RCC 7860 (cell line): ENCODE measurements around the gene ZNF444.
"Not testable (repeated sequence)": the region's sequence is repeated elsewhere in the genome, so short reads cannot be mapped to it uniquely, and the experiment has no call there.

ENCODE experiments used
- DNase-seq: peaks from one replicate; pipeline ENCODE4 v3.0.0-alpha.2; 2015; ENCODE audit warnings: low spot score
- FAIRE-seq: peaks from 2 replicates; lab custom pipeline; 2012; peaks lifted over from hg19 to GRCh38; lab: Jason Lieb, UNC

Gene ZNF444

DNA sequence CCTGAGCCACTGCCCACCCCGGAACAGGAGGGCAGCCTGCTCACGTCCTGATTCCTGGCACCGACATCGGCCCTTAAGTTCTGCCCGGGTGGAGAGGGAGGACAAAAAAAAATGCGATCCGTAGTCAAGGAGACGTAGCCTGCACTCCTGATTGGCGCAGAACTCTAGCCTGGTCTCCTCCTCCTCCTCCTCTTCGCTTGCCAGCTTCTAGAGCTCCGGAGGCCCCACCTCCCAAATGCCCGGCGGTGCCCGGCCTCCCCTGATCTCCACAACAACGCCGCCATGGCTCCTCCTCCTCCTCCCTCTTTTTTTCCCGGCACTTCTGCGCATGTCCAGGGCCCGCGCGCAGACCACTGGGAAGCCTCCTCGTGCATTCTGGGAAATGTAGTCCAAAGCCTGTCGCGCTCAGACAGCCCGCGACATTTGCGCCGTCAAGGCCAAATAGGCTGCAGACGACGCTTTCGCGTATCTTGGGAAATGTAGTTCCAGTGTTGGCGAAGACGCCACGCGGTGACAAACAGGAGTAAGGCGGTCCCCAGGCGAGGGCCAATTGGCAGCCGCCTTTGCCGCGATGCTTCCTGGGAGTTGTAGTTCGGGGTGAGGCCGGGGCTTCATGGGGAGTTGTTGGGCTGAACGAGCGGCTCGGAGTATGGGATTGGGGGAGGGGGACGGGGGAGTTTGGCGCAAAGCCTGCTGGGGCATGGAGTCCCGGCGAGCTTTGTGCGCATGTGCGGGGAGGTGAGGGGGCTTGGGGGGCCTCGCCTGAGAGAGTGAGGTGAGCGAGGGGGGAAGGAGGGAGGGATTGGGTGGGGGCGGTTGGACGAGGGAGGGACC lies at the start of gene ZNF444:
Gene ZNF444, plus strand, starts transcription at position 705 of the 834 bp plus-strand sequence. CDS start 5,625 bp downstream, outside the sequence.
- FAIRE-seq (peak; percentile 91), DNase-seq (peak; percentile 93)

DNA sequence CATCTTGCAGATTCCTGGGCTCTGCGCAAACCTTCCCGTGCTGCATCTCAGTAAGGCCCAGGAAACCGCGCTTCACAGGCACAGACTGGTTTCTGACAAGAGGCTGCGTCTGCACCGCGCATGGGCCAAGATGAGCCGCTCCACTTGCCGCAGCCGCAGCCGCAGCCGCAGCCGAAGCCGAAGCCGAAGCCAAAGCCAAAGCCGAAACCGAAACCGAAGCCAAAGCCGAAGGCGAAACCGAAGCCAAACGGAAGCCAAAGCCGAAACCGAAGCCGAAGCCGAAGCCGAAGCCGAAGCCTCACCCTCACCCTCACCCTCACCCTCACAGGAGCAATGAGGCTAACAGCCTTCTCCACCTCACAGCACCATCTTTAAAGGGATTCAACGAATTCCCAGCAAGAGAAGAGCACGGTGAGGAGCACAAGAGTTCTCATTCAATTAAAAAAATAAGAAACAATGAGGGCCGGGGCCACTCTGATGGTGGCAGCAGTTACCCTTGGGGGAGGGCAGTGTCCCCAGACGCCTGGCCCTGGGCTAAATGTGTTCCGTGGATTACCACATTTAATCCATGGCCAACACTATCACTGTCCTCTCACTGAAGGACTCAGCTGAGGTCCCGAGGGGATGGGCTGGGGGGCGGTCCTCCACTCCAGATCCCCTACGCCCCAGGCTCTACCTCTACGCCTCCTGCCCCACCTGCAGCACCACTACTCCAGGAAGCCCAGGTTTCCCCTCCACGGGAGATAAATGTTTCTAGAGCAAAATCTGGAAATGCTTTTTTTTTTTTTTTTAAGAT lies 49.1 kb upstream of the ZNF444 start:
- FAIRE-seq (no peak), DNase-seq (peak; percentile 26)

DNA sequence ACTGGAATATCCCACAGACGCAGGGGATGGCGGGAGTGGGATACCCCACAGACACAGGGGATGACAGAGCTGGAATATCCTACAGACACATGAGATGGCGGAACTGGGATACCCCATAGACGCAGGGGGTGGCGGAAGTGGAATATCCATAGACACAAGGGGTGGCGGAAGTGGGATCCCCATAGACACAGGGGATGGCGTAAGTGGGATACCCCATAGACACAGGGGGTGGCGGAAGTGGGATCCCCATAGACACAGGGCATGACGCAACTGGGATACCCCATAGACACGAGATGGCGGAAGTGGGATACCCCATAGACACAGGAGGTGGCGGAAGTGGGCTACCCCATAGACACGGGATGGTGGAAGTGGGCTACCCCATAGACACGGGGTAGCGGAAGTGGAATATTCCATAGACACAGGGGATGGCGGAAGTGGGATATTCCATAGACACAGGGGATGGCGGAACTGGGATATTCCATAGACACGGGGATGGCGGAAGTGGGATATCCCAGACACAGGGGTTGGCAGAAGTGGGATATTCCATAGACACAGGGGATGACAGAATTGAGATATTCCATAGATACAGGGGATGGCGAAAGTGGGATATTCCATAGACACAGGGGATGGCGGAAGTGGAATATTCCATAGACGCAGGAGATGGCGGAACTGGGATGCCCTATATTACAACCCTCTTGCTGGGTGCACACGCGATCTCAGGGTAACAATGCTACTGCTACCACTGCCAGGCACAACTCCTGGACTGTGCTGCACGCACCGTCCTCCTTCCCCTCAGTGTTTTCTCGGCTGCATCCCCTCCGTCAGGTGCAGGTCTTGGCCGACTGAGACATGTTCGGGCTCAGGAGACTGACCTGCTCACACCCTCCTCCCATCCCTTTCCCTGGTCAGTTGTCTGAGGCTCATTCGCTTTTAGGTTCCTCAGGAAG lies 48.1 kb upstream of the ZNF444 start:
- DNase-seq (no peak), FAIRE-seq (no peak)

DNA sequence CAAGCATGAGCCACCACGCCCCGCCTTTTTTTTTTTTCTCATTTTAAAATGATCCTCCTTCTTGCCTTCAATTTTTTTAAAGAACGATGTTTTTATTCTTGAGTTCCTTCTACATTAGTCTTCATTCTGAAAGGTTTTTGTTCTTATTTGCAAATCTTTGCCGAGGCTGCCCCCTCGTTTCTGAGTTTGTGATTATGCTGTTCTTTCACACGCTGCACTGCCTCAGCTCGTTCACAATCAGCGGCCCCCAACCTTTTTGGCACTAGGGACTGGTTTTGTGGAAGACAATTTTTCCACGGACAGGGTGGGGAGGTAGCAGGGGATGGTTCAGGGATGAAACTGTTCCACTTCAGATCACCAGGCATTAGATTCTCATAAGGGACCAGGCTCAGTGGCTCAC lies 46.6 kb upstream of the ZNF444 start:
- DNase-seq (no peak), FAIRE-seq (no peak)

DNA sequence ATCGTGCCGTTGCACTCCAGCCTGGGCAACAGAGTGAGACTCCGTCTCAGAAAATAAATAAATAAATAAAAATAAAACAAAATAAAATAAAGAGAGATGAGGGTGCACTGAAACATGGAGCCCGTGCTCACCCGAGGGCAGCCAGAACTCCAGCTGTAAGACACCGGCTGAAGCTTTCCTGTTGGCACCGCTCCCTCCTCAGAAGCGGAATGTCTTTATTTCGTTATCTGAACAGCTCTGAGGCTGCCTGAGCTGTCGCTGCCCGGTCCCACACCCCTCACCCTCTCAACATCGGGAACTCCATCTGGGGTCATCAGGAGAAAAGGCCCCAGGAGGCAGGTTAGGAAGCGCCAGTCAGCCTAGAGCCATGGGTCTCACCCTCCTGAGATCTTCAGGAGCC lies 44.4 kb upstream of the ZNF444 start:
- no peak for DNase-seq
- FAIRE-seq = no peak

DNA sequence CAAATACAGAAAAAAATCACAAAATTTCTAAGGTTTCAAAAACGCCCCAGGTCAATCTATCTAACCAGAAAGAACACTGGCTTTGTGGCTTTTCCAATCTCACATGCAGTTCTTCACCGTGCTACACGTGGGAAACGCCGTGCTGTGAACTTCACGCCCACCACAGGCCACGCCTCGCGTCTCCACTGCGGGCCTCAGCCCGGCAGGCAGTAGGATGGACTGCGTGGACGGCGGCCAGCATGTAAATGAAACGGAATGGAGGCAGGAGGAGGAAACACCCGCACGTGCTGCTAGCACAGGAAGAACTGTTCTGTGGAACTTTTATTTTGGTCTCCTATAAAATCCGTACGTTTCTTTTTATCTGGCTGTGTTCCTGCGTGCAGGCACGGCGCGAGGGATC lies 43.8 kb upstream of the ZNF444 start:
- DNase-seq (no peak), FAIRE-seq (no peak)

DNA sequence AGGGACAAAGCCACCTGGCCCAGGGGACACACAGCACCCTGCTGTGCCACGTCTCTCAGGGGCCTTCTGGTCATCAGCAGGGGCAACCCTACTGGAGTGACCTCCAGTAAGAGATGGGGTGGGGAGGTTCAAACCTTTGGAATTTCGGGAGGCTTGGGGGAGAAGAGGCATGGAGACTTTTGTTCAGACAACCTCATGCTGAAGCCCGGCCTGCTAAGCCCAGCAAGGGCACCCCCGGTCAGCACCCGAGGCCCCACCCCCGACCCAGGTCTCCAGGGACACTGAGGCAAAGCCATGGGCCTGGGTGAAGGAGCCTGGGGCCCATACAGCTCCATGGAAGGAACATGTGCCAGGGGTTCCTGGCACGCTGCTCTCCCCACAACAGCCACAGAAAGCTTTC lies 43.3 kb upstream of the ZNF444 start:
- FAIRE-seq = no peak
- DNase-seq = no peak

DNA sequence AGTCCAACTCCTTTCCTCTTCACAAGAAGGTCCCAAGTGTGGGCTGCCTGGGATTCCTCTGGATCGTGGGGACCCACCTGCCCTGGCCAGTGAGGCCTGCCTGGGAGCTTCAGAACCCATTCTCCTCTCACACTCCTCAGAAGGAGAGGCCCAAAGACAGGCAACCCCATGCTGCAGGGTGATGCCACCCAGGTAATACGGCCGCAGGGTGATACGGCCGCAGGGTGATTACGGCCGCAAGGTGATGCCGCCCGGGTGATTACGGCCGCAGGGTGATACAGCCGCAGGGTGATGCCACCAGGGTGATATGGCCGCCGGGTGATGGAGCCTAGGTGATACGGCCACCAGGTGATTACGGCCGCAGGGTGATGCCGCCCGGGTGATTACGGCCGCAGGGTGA lies 42.9 kb upstream of the ZNF444 start:
- FAIRE-seq = not testable (repeated sequence)

DNA sequence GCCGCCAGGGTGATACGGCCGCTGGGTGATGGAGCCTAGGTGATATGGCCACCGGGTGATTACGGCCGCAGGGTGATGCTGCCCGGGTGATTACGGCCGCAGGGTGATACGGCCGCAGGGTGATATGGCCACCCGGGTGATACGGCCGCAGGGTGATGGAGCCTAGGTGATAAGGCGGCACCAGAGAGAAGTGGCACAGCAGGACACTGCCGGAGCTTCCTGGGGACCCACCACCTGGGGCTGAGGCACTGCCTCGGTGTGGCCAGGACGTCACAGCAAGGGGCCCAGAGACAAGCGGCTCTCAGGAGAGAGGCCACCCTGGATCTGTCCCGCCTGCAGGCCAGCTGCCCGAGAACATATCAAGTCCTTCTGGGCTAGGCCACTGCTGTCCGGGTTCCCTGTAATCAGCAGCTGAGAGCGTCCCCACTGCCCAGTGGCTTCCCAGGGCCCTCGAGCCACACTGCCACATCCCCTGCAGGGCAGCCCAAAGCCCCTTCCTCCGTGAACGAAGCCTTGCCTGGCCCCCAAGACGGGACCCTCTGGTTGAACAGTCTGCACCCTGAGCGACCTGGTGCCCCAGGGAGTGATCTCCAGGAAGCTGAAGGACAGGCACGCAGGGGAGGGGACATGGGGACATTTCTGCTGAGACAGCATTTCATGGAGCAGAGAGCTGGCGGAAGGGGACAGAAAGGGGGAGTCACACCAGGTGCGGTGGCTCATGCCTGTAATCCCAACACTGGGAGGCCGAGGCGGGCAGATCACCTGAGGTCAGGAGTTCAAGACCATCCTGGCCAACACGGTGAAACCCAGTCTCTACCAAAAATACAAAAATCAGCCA lies 42.1 kb upstream of the ZNF444 start:
- DNase-seq (no peak), FAIRE-seq (no peak)

More for the DNA sequence above, 42.9 kb upstream of the ZNF444 start:
- not testable (repeated sequence) for DNase-seq

DNA sequence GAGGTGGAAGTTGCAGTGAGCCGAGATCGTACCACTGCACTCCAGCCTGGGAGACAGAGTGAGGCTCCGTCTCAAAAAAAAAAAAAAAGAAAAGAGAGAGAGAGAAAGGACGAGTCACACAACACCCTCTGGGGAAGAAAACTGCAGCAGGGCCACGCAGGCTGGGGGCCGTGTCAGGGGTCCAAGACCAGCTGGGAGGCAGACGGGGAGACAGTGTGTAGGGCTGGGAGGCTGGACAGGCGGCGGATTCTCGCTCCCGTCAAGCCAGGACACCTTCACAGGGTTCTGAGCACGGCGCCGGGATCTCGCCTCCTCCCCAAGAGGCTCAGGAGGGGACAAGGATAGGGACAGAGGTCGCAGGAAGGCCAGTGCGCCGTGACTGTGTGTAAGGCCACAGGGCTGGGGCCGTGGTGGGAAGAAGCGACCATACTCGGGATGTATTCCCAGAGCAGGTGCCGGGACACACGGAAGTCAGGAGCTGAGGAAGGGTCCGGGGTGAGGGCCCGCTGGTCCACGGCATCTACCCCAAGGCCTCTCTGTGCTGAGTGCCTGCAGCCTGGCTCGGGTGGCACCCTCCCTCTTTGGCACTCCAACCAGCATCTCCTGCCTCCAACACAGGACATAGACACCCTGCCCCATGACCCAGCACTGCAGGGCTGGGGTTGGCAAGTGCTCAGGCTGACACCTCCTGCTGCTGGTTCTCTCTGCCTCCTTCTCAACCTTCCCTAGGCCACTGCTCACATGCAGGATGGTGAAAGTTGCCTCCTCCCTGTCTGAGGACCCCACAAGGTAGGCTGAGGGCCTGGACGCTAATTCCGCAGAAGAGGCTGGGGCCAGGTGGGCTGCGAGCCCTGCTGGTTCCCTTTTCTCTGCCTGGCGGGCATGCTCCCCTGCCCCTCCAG lies 41.2 kb upstream of the ZNF444 start:
- DNase-seq (no peak), FAIRE-seq (no peak)

DNA sequence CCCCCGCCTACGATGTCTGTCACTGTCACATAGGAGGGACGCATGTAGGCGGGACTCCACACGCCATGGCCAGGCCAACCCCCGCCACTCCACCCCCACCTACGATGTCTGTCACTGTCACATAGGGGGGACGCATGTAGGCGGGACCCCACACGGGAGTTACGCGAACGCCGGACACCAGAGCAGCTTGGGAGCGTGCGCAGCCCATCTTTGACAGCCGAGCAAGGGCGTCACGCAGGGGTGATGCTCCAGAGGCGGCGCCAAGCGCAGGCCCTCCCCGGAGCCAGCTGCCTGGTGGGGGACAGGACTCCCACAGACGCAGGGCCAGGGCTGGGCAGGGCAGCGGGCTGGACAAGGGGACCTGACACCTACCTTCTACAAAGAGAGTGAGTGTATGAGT lies 40.0 kb upstream of the ZNF444 start:
- FAIRE-seq (no peak), DNase-seq (no peak)

DNA sequence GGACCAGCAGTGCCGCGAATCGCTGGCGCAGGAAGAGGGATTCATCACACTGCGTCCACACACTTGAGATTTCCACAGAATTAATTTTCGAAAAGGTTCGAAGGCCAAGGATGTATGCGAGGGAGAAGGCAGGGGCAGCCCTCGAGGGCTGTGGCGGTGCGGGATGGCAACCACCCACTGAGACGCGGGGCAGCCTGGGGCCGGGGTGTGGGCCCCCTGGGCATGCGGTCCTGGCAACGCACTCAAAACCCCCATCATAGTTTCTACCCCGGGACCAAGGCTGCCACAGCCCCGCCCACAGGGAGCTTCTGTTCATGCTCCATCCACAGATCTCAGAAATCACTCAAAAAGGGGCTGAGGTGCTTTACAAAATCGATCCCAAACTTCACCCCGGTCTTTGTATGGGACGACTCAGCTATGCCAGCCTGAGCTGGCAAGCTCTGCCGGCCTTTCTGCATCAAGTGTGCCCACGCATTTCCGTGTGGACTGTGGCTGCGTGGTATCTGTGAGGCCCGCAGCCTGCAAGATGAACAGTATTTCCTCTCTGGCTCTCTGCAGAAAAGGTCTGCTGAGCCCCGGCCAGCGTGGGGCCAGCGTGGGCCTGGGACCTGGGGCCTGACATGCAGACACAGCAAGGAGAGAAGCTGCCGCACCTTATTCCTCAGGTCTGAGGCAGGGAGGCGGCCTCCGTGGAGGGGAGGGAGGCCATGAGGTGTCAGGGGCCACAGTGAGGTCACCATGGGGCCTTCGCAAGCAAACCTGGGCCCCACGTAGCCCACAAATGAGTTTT lies 39.1 kb upstream of the ZNF444 start:
- DNase-seq = no peak
- FAIRE-seq = no peak

DNA sequence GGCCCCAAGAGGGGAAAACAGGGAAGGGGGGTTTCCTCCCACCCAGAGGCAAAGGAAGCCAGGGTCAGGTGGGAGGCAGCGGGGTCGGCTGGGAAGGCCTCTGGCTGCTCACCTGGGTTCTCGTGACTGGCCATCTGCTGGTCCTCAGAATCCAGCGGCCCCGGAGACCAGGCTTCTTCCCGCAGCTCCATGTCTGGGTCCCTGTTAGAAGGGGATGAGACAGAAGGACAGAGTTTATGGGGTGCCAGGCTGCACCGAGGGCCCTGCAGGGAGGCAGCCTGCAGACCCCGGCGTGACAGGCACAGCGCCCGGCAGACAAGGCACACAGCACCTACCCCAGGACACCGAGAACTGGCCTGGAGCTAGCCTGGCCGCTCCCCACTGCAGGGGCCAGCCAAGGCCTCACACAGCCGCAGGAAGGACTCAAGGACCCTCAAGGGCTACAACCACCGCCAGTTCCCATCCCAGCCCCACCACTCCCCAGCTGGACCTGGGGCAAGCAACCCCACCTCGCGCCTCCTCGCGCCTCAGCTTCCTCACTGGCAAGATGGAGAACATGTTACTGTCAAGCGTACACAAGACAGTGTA lies 38.0 kb upstream of the ZNF444 start:
- DNase-seq (no peak), FAIRE-seq (no peak)

DNA sequence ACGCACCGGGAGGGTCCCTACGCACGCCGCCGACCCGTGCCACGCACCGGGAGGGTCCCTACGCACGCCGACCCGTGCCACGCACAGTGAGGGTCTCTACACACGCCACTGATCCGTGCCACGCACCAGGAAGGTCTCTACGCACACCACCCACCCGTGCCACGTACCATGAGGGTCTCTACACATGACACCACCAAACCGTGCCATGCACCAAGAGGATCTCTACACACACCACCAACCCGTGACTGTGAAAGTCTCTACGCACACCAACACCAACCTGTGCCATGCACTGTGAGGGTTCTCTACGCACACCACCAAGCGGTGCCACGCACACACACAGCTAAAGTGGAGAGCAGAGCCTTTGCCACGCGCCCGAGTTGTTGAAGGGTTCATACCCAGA lies 36.7 kb upstream of the ZNF444 start:
- DNase-seq = no peak
- FAIRE-seq = no peak

DNA sequence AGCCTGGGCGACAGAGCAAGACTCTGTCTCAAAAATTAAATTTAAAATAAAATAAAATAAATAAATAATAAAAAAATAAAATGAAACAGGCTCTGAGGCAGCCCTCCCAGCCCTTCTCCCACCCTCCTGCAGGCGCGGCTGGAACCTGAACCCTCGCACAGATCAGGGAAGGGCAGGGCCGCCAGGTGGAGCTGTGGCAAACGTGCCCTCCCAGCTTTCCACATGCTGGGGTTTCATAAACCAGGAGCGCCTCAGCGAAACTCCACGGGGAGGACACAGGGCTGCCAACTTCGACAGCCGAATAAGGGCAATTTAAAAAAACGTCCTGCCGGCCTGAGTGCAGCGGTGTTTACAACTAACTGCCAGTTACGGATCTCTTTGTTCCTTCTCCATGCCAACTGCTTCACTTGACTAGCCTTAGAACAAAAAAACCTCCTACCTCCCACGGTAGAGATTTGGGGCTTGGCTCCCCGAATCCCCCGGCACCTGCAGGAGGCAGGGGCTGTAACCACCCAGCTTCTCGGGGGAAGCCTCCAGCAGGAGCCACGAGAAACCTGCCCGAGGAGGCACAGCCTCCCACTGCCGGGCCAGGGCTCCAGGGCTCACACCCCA lies 35.9 kb upstream of the ZNF444 start:
- no peak for DNase-seq
- no peak for FAIRE-seq

DNA sequence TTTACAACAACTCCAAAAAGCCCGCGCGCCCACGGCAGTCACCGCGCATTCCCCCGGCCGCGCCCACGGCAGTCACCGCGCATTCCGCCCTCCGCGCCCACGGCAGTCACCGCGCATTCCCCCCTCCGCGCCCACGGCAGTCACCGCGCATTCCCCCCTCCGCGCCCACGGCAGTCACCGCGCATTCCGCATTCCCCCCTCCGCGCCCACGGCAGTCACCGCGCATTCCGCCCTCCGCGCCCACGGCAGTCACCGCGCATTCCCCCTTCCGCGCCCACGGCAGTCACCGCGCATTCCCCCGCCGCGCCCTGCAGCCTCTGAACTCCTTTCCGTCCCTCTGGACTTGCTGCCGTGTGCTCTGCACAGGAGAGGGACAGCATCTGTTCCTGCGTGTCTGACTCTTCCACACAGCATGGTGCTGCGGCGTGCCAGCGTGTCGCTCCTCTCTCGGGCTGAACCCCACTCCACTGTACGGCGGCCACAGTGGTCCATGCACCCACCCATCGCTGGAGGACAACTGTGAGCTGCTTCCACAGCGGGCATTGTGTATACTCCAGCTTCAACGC lies 35.2 kb upstream of the ZNF444 start:
- not testable (repeated sequence) for DNase-seq, FAIRE-seq

DNA sequence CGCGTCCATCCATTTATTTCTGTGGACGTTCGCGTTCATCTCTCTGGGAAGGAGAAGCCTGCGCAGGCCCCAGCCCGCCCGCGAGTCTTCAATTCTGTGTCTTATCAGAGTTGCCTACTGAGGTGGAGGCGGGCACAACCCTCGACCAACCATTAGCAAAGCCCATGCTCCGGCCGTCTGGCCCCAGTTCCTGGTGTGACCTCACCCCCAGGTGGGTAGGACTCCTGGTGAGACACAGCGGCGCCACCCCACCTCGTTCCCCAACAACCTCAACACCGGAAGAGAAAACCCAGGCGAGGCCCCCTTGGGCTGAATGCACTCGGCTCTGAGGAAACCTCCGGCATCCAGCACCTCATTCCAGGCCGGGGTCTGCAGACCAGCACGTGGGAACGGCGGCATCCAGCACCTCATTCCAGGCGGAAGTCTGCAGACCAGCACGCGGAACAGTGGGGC lies 34.7 kb upstream of the ZNF444 start:
- FAIRE-seq (no peak), DNase-seq (no peak)
